ENCODE measurements around the gene CHDH.

The CHDH gene

DNA sequence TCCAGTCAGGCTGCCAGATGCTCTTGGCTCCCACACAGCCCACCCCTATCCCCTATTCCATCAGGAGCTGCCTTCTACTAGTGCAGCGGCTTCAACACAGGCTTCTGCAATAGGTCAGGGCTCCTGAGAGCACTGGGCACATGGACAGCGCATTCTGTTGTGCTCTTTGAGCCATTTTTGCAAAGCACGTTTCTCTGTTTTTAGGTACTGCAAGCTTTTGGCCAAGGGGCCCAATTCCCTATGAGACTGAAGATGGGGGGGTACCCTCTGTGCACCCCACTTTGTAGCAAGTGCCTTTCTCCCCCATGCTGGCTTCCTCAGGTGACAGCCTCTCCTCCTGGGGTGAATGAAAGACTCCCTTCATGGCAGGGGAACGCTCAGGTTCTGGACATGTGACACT, 31.2 kb downstream of the CHDH start:
- no peak for DNase-seq (ENCODE audit: low read depth)
- no peak for TF ChIP-seq CTCF (conservative IDR thresholded peaks at IDR 0.05; ENCODE audit: control insufficient read depth, insufficient read depth, low read depth, low read length)
- no peak overlapping the region for H3K4me3 ChIP-seq (ENCODE audit: control insufficient read depth, low read depth, low read length)

GRCh38 chr3:53813876-53814275, 32.3 kb downstream of the CHDH start:
- DNase-seq (ENCODE audit: low read depth): no peak
- no peak for TF ChIP-seq CTCF (conservative IDR thresholded peaks at IDR 0.05; ENCODE audit: control insufficient read depth, insufficient read depth, low read depth, low read length)
- H3K4me3 ChIP-seq (ENCODE audit: control insufficient read depth, low read depth, low read length): no peak overlapping the region

- H3K4me3 ChIP-seq (ENCODE audit: control insufficient read depth, low read depth, low read length): no peak overlapping the region
- TF ChIP-seq CTCF (conservative IDR thresholded peaks at IDR 0.05; ENCODE audit: control insufficient read depth, insufficient read depth, low read depth, low read length): no peak
- no peak for DNase-seq (ENCODE audit: low read depth)
Measured at GRCh38 chr3:53813229-53813628, 33.0 kb downstream of the CHDH start.

- no peak for TF ChIP-seq CTCF (conservative IDR thresholded peaks at IDR 0.05; ENCODE audit: control insufficient read depth, insufficient read depth, low read depth, low read length)
- H3K4me3 ChIP-seq (ENCODE audit: control insufficient read depth, low read depth, low read length): no peak overlapping the region
Measured at GRCh38 chr3:53812434-53812833, 33.8 kb downstream of the CHDH start.

GRCh38 chr3:53811143-53811927, 34.9 kb downstream of the CHDH start:
- no peak overlapping the region for H3K4me3 ChIP-seq (ENCODE audit: control insufficient read depth, low read depth, low read length)
- TF ChIP-seq CTCF (conservative IDR thresholded peaks at IDR 0.05; ENCODE audit: control insufficient read depth, insufficient read depth, low read depth, low read length): no peak
- DNase-seq (ENCODE audit: low read depth): no peak

More at GRCh38 chr3:53812434-53812833, 33.8 kb downstream of the CHDH start:
- no peak for DNase-seq (ENCODE audit: low read depth)

- no peak for DNase-seq (ENCODE audit: low read depth)
- no peak overlapping the region for H3K4me3 ChIP-seq (ENCODE audit: control insufficient read depth, low read depth, low read length)
- no peak for TF ChIP-seq CTCF (conservative IDR thresholded peaks at IDR 0.05; ENCODE audit: control insufficient read depth, insufficient read depth, low read depth, low read length)
Measured at GRCh38 chr3:53809764-53810400, 36.3 kb downstream of the CHDH start.
